Activated naive CD4-positive, alpha-beta T cell treated with anti-CD3 and anti-CD28 coated beads, Interleukin-2, amount 50 U/mL, for 16 hours (primary cell): ENCODE data around the gene RUNX2.

Experiments used
- DNase-seq: peaks from one replicate; pipeline ENCODE4 v3.0.0-alpha.2; 2020

RUNX2 gene

DNA sequence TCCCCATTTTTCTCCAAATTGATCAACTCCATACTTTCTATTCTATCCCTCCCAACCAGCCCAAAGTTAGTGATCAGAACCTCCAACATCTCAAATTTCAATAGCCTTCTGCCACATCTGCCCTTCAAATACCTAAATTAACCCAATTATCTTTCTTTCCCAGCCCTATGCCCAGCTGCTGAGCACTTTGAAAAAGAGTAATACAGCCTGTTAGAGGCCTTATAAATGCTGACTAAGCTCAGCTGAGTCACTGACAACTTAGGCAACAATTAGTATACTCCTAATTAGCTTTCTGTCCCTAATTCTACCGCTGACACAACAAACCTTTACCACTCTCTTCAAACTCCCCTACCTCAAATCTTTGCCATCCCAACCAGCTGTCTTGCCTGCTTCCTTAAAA lies 23.5 kb downstream of the RUNX2 start:
- DNase-seq: no peak

DNA sequence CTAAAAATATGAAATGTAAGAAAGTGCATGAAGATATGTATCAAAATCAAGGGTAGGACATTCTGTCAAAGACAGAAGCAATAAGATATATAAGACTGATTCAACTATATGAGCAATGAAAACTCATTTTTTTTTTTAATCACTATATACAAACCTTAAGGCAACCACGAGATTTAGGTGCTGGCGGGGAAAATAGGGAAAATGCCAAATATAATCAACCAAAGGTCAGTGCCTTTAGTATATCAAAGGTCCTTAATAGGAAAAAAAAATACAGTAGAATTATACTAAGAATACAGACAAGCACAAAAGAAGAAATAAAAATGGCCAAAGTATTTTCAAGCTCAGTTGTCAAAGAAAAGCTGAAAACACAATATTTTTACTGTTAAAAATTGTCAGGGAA lies 25.5 kb downstream of the RUNX2 start:
- no peak for DNase-seq

DNA sequence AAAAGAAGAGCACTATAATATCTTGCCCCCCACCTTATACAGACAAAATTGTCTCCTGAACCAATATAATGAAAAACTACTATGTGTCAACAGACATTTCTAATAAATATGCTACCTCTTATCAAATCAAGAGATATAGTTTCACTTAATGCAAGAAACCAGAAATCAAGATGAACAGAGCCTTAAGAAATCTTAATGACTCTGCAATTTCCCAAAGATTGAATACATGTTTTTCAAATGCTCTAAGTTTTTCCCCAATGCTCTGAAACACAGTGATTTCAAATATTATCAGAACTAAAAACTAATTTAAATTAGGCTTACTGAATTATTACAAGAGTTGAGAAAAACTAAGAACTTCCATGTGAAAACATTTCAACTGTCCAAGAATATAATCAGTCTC lies 36.3 kb downstream of the RUNX2 start:
- DNase-seq: no peak

DNA sequence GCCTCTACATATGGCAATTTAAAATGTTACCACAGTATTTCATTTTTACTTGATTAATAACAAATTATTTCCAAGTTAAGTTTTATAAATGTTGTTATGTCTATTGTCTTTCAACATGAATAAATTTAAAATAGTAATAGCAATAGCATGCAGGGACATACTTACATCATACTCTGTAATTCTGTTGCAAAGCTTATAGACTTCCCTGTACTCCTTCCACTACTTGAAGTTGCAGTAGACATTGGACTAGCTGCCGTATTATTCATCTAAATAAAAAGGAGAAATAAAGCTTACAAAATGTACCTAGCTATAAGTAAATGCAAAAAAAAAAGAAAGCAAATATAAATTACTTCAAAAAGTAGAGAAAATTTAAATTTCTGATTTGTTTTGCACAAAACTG lies 36.9 kb downstream of the RUNX2 start:
- DNase-seq: no peak

DNA sequence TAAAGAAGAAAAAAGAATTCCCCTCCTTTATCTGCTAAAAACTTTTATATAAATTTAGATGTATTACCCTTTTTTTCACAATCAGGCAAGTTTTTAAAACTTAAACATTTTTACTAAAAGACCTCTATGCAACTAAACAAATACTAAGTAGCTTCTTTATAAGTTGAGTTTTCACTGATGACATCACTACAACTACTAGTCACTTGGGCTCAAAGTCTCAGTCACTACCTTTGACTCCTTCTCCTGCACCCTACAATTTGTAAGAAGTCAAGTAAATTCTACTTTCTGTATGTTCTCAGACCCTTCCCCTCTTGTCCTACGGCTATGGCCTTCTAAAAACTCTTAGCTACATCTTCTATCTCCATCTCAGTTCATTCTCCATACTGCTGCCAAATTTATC lies 38.4 kb downstream of the RUNX2 start:
- DNase-seq: no peak

DNA sequence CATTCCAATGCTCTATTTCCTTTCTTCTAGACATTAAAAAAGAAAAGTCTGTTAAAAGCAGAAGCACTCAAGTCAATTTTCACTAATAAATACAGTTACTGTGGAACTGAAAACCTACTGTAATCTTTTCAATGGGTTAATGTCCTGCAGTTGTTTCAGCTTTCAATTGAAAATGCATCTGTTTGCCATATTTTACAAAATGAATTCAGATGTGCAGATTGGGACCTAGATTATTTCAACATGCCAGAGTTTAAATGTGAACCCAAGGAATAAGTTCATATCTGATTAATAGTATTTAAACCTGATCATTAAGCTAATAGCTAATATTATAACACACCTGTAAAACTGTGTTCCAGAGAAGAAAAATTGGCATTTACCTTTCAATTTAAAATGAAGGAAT lies 39.9 kb downstream of the RUNX2 start:
- no peak for DNase-seq

DNA sequence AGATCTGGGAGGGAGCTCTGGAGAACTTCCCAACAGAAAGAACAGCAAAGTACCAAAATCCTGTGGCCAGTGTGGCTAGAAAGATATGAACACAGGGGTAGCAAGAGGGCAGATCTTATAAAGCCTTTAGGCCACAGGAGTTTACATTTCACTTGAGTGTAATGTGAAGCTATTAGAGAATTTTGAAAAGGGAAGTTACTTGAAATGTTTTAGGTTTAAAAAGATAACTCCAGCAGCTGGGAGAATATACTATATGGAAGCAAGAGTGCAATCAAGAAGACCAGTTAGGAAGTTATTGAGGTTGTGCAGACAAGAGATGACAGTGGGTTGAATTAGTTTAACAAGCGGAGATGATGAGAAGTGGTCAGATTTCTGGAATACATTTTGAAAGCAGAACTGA lies 41.7 kb downstream of the RUNX2 start:
- no peak for DNase-seq

DNA sequence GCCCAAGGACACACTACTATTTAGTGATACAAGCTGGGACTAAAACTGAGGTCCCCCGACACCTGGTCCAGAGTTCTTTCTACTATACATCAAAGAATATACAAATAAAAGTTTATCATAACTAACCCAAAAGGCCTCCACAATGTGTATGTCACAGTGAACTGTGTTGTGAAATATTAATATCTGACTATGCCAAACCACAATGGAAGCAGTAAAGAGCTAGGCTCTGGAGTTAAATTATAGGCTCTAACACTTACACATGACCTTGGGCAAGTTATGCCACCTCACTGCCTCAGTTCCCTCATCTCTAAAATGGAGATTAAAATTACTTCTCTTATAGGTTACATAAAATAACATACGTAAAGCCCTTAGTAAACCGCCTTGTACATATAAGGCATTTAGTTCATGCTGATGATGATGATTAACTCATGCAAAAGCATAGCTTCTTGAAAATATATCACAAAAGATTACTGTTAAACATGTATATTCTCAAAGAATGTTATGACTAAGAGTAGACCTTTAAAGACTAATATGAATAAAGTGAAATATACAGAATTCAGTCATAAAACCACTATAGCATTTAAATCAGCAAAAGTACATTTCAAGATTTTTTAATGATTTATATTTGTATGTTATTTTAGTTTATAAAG lies 43.9 kb downstream of the RUNX2 start:
- no peak for DNase-seq

DNA sequence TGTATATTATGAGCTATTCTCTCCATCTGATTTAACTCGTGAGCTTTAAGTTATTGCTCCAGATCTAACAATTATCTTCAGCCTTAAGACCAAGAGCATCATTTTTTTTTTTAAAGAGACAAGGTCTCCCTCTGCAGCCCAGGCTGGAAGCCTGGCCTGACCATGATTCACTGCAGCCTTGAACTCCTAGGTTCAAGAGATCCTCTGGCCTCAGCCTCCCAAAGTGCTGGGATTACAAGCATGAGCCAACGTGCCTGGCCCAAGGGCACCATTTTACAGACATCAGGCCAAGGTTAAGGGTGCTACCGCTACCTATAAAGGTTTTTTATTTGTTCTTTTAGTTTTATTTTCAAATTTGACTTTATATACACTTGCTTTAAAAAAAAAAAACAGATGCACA lies 47.3 kb downstream of the RUNX2 start:
- DNase-seq: no peak

DNA sequence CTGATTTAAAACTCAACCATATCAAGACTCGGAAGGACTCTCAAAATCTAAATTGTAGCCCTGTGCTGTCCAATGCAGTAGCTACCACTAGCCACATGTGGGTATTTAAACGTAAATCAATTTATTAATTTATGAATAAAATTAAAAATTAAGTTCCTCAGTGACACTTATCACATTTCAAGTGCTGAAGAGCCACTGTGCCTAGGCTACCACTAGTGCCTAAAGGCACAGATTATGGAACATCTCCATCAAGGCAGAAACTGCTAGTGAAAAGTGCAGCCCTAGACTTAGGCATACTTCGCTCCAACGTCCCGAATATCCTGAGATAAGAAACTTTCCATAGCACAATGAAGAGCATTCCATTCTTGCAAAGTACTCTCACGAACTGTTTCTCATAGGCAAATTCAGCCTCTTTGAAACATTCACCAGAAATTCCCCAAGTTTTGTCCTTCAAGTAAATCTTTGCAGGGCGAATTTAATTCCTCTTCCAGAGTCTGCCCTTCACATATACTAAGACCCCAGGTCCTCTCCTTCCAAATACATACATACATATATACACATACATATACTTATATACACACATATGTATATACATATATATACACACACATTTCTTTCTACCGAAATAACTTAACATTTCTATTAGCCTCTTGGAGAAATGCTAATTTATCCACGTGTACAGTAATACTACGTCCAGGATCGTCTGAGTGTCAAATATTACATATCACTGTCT lies 48.3 kb downstream of the RUNX2 start:
- DNase-seq: no peak

DNA sequence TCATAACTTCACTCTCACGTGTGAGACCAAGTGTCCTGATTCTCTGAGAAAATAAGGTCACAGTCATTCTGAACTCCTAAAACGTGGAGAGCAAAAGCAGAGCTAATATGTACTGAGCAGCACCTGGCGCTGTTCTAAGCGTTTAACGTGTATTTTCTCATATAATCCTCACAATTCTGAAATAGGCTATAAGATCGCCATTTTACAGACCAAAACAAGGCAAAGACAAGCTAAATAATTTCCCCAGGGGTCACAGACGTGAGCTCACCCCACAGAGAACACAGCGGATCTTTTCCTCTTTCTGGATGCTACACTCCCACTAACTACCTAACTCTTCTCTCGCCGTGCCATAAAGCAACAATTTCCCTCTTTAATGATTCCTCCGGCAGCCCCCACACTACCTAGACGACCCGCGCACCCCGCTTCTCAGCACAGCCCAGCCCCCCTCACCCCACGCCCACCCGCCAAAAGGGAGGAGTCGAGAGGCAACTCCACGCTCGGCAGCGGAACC lies 49.0 kb downstream of the RUNX2 start:
- DNase-seq: no peak

DNA sequence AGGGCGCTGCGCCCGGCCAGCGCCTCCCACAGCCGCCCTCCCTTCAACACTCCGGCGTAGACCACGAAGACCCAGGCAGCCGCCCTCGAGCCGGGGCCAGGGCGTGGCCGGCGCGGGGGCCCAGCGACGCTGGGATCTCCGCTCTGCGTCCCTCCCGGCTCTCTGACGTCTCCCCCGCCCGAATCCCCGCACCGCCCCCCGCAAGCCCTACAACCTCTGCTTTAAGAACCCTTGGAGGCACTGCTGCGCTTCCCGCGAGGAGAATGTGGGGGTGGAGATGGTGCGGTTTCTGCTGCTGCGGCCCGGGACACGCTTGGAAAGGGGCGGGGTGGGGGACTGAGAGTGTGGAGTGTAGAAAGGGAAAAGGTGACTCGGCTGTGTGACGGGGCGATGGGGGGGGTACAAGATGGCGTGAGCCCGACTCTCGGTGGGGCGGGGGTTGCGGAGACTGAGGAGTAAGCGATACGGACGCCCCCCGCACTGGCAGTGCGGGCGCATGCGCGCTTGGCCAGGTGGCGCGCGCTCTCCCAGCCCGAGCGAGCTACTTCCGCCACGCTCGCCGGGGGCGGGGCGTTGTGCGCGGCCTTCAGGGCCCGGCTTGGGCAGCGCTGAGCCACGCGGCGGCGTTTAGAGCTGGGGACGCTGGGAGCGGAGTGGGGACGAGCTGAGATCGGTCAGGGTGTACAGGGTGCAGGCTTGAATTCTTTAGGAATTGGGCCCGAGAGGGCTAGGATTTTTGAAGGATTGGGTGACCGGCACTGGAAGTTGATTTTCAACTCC lies 49.6 kb downstream of the RUNX2 start, which contains the start of gene SUPT3H:
SUPT3H (minus strand) TSS at position 381 of the 780 bp plus-strand sequence.
- DNase-seq: peak; percentile 96

DNA sequence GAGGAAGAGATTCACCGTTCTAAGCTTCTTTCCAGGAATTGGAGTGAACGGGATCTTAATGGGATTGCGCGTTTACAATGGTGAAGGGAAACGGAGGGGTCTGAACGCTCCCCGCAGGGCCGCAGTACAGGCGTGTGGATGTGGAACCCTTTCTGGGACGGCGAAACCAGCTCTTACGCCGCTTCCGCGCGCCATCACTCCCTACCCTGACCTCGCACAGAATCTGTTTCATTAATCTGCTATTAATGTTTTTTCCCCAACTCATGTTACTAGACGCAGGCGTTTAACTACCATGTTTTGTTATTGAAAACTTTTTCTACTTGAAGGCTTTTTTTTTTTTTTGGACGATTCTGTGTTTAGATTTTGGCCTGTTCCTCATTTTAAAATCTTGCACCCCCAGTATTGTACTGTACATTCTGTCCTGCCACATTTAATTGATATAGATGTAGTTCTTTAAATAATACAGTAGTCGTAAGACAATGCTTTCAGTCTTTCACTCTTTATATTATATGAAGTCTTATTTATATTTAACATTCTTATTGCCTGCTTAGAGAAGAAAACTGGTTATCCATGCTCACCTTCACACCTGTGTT lies 50.3 kb downstream of the RUNX2 start:
- DNase-seq: no peak

DNA sequence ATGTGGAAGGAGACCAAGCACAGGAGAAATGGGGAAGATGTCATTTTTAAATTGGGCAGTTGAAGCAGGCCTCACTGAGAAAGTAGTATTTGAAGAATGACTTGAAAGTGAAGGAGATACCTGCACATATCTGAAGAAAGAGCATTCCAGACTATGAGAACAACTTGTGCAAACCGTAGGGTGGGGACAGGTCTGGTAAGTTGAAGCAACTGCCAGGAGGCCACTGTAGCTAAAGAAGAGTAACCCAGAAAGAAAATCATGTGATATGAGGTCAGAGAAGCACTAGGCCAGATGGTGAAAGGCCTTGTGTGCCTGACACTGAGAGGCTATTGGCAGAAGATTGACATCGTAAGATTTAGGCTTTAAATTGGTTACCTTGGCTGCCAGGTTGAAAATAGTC lies 54.3 kb downstream of the RUNX2 start:
- DNase-seq: no peak

DNA sequence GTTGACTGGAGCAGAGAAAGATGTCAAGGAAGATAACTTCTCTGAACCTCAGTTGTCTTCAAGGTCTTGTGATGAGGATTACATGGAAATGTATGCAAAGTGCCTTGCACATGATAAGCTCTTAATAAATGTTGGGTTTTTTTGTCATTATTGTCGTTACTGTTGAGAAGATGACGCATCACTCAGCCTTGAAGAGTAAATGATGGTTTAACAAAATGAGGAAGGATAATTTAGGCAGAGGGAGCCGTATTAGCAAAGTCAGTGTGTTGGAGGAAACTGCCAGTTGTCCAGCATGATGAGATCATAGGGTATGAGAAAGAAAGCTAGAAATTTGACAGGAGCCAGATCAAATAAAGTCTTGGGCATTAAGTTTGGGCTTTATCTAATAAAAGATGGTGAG lies 58.4 kb downstream of the RUNX2 start:
- DNase-seq: no peak

DNA sequence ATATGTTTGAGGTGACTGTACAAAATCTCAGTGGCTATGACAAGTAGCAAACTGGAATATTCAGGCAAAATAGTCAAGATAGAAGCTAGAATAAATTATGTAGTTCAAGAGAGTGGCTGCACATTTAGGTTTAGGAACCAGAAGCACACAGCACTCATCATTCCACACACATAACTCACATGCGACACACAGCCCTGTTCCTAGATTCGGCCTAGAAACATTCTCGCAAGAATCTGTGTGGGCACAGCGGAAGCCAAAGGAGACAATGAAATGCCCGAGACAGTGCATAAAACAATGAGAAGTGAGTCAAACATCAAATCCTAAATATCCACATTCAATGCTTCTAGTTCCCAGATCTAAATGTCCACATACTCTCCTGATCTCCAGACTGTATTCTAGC lies 59.1 kb downstream of the RUNX2 start:
- DNase-seq: no peak

DNA sequence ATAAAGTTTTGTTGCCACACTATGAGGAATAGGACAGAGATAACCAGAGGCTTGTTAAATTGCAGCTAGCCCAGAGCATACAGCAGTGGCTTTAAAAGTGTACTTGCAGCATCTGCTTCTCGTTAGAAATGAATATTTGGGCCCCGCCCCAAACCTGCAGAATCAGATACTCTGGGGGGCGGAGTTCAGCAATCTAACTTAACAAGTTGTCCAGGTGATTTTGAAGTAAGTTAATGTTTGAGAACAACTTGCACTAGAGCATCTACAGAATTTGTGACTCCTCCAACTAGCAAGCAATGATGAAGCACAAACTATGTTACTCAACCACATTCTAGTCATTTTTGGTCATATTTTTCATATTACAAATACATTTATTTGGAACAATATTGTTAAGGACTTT lies 60.2 kb downstream of the RUNX2 start:
- DNase-seq: no peak

DNA sequence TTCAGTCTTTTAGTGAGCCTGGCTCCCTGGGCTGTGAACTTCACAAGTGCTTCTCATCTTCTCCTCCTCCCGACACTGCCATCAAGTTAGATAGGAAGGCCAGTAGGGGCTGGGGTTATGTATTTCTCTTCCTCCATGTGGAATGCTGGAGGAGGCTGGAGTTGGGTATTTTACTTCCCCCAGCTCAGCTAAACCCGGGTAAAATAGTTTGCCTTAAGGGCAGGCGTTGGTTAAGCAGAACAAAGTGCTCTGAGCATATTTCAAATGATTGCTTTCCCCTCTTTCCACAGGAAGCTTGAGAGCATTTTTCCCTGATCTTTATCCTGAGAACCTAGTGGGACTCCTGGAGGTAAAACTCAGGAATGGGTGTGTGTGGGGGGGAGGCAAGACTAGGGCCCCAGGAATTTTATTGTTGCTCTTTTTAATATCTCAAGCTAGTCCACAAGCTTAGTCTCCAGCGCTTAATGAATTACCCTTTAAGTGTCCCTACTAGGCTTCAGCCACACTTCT lies 66.5 kb downstream of the RUNX2 start:
- DNase-seq: no peak

DNA sequence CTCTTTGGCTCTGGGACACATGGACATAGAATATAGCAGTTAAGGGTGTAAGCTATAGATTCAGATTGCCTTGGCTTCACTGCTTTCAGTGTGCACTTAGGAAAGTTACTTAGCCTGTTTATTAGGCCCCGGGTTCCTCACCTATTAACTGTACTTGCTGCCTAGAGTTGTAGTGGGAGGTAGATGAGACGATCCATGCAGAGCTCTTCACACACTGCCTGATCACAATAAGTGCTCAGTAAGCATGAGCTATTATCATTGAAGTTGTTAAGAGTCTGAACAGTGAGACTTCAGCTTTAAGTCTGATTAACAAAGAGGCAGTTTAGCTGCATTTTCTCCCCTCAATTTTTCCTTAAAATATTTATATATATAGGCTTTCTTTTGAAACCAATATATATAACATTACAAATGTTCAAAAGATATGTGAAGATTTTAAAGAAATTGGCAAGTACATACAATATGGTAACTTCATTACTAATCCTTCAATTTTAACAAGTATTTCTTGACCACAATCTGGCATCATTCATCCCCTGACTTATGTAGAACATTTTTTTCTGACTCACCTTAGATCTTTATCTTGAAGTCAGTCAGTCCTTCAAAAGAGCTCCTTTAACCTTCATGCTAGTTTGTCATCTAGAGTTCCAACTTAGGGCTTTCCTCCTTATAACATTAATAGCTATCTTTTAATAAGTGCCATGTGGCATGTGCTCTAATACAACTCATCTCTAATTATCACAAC lies 70.1 kb downstream of the RUNX2 start:
- no peak for DNase-seq

DNA sequence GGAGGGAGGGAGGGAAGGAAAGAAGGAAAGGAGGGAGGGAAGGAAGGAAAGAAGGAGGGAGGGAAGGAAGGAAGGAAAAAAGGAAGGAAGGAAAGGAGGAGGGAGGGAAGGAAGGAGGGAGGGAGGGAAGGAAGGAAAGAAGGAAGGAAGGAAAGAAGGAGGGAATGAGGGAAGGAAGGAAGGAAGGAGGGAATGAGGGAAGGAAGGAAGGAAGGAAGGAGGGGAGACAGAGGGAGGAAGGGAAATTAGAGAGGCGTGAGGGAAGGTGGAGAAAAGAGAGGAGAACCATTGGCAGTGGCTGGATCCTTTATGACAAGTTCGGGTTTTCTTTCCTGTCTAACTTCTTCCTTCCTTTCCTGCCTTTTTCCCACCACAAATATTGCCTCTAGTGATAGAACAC lies 71.9 kb downstream of the RUNX2 start:
- DNase-seq: no peak

DNA sequence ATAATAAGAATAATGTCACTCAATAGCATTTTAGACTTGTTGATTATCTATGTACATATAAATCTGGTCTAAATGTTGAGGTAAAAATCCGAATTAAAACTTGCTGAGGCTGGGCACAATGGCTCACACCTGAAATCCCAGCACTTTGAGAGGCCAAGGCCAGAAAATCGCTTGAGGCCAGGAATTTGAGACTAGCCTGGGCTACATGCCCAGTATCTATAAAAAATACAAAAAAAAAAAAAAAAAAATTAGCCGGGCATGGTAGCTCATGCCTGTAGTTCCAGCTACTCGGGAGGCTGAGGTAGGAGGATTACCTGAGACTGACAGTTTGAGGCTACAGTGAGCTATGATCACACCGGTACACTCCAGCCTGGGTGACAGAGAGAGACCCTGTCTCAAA lies 83.8 kb downstream of the RUNX2 start:
- DNase-seq: no peak

DNA sequence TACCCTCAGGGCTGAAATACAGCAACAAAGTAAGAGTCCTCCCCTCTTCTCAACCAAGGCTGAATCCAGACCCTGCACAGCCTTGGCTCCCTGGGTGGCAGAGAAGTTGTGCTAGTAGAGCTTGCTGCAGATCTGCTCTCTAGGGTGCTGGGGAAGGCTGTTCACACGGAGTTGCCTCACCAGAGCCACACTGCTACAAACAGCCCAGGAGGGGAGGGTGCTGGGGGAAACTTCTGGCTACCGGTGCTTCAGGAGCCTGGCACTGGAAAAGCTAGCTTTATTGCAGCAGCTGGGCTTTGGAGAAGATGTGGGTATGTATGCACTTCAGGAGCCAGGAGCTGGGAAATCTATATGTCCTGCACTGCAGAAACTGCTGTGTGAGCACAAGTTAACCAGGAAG lies 87.2 kb downstream of the RUNX2 start:
- no peak for DNase-seq
